GM18858 (cell line): ENCODE measurements around the gene KLHL9.

ENCODE experiments used
- ATAC-seq: cut with Tn5 transposase; IDR thresholded peaks from one replicate; pipeline ENCODE4 v1.9.1; 2021; ENCODE audit not compliant: unreplicated experiment

The KLHL9 gene

DNA sequence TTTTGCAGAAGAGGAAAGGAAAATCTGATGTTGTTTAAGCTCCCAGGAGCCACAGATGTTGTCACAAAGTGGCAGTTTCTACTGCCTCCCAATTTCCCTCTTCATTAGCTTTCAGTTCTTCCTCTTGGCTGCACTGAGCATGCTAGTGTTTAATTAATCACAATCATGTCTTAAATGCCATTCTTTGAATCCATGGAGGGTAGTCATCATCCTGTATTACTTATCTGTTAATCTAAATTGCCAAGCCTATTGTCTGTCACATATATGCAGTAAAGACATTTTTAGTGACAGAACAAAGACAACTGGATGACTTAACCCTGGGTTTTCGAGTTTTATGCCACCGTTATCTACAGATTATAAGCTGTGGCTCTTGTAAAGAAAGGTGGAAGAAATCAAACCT is 14.7 kb downstream of the KLHL9 start:
- no peak for ATAC-seq

DNA sequence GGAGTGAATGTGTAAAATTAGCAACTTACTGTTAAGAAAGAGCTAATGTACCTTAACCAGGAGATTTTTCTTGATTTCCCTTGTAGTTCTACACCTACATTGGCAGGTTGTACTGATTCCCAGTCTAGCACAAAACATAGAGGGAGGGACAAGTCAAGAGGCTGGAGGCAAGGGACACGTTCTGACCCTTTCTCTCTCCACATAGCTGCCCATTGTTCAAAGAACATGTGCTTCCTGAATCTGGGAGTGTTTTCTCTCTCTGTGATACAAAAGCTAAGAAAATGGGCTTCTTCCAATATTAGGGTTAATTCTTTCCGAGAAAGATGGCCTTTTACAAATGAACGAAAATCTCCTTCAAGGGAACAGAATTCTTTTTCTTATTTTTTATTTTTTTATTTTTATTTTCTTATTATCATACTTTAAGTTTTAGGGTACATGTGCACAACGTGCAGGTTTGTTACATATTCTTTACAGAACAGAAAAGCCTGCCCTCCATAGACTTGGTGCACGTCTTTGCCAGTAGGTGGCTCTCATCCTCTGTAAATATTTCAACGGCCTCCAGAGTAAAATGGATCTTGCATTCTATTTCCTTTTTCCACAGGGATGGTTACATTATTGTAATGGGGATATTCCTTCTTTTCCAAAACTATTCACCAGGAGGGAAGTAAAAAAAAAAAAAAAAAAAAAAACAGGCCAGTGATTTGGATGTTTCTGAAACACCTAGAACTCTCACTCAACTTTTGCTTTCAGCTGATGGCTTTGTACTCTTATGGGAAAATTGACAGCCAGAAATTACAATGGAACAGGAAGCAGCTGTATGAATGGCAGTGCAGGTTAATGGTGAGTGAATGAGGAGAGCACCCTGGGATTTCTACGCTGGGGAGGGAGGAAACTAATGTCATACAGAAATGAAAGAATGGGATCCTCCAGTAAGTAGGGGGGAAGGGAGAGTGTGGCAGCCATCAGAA is 17.0 kb downstream of the KLHL9 start:
- ATAC-seq = peak; percentile 77

- no peak for ATAC-seq
Observed at GRCh38 chr9:21316860-21317259, 18.3 kb downstream of the KLHL9 start.

DNA sequence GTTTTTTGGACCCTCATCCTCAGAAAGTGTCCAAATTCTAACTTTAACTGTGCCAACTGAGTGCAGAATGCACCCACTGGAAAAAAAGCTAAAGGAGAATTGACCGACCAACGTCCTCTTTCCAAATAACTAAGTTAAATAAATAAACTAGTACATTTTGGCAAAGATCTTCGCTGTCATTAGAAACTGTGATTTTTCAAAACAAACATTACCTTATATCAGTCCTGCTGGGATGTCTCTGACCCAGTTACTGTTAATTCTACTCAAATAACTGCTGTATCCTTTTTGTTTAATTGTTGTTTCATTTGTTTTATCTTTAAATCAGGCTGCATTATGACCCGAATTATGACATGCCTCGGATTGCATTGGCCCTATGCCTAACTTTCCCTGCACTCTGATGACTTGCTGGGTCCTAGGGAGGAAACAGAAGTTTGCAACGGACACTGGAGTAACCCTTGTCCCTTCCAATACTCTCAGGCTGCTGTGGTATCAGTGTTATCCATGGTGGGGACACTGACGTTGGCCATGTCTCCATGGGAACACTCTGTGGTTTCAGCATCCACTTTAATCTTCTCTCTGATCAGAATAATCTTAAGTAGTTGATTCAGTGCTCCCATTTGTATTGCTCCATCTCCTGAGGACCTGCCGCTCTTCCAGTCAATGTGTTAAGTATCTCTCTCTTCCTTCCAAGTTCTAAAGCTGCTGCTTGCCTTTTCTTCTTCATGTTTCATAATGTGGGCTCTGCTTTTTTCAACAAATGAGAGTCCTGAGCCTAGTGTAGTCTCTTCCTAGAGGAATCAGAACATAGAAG is 19.0 kb downstream of the KLHL9 start:
- ATAC-seq = no peak

DNA sequence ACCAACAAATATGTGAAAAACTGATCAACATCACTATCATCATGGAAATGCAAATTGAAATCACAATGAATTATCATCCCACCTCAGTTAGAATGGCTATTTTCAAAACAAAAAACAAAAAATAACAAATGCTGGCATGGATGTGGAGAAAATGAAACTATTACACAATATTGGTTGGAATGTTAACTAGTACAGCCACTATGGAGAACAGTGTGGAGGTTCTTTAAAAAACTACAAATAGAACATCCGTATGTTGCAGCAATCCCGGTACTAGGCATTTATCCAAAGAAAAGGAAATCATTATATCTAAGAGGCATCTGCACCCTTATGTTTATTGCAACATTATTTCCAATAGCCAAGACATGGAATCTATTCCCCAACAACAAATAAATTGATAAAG is 21.1 kb downstream of the KLHL9 start:
- no peak for ATAC-seq

DNA sequence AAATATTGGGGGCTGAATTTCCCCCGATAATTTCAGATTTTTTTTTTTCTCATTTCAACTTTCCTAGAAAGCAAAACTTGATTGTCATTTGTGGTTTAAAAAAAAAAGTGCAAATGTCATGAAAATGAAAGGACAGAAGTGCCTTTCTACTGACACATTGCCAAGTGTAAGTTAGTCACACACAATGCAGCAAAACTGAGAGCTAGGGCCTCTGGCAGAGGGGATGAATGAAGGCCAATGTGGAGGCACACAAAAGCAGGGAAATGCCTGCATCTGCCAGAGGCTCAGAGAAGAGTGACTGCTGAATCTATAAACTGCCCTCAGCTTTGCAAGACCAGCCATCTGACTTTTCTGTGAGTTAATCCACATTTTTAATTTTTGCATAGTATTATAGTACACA is 23.3 kb downstream of the KLHL9 start:
- ATAC-seq = no peak

- ATAC-seq = no peak
Observed at GRCh38 chr9:21305213-21305612, 30.0 kb downstream of the KLHL9 start, which contains the start of gene IFNA5. IFNA5 (minus strand) TSS chr9:21305313; CDS start chr9:21305256, 57 bp downstream.

DNA sequence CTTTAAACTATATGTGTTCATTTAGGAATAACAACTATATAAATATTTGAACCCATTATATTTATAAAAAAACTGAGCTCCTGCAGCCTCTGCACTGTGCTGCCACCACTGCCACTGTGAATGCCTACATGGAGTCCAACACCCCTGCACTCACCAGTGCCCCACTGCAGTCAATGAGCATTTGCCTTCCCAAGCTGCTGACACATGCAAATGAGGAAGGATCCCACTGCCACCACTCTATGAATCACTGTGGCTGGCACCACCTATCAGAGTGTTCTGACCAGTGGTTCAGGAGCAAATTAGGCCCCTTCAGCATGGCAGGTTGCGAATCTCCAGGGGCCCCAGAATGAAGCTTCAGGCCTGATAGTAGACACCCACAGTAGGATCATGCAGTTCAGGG is 39.2 kb downstream of the KLHL9 start:
- no peak for ATAC-seq

GRCh38 chr9:21294904-21295538 is 40.2 kb downstream of the KLHL9 start:
- peak; percentile 75 for ATAC-seq

DNA sequence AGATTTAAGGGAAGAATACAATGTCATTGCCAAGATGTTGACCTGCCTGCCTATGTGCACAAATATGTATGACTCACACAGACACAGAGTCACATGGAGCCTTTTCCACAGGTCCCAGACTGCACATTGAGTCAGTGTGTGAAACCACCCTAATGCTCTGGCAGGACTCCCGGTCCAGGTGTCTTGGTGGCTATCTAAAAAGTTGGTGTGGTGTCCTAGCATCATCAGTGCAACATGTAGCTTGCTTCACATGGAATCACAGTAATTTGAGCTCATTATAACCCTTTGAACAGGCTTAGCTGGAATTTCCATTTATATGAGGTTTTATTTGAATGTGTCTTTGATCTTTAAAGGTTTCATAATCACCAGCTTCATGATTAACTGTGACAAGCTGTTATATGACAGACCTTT is 40.8 kb downstream of the KLHL9 start:
- ATAC-seq = peak; percentile 59

DNA sequence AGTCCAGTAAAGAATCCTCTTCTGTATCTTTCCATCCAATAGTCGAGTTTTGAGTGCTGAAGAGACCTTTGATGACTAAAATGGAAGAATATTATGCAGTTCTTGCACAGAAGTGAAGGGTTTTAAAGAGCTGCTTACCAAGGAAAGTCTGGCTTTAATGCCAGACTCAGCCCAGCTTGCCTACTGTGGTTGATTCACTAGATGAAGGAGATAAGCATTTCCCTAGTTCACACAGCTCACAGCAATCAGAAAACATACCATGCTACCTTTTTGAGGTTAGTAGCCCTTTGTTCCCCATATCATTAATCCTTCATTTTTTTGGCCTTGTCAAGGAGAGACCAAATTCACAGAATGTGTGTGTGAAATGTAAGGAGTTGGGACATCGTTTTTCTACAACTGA is 45.4 kb downstream of the KLHL9 start:
- no peak for ATAC-seq

DNA sequence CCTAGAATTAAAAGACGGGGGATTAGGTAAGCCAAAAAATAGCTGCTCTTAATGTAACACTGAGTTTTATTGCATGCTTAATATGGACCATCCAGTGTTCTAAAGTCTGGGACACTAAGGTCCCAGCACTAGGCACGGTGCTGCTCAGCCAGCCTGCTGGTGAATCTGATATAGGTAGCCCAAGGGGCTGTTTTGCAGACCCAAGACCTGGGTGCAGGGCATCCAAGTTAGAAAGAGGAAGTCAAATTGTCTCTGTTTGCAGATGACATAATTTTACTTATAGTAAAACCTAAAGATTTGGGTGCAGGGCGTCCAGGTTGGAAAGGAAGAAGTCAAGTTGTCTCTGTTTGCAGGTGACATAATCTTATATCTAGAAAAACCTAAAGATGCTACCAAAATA is 47.9 kb downstream of the KLHL9 start:
- no peak for ATAC-seq

GRCh38 chr9:21286659-21287058 is 48.5 kb downstream of the KLHL9 start:
- no peak for ATAC-seq

DNA sequence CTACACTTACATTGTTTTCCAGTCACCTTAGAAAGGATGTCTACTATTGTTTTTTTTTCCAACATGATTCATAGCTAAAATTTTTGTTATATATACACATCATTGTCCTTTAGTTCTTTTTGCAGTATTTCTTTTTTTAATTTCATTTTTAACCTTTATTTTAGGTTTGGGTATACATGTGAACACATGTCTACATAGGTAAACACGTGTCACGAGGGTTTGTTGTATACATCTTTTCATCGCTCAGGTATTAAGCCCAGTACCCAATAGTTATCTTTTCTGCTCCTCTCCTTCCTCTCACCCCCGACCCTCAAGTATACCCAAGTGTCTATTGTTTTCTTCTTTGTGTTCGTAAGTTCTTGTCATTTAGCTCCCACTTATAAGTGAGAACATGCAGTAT is 49.1 kb downstream of the KLHL9 start:
- ATAC-seq = no peak

GRCh38 chr9:21281275-21281674 is 53.9 kb downstream of the KLHL9 start:
- ATAC-seq = no peak
